Rectal smooth muscle tissue (tissue), 1 donor: ENCODE results near the gene OTOF.

Experiments used
- H3K27ac ChIP-seq: one replicate; pipeline ENCODE4 v1.7.0; 2013; ENCODE audit warnings: low read depth, low read length, inconsistent platforms
- H3K27me3 ChIP-seq: one replicate; pipeline ENCODE4 v1.7.0; 2013; ENCODE audit warnings: low read length; ENCODE audit not compliant: control insufficient read depth, insufficient read depth
- H3K36me3 ChIP-seq: one replicate; pipeline ENCODE4 v1.7.0; 2013; ENCODE audit warnings: low read length; ENCODE audit not compliant: control insufficient read depth, insufficient read depth
- H3K4me1 ChIP-seq: one replicate; pipeline ENCODE4 v1.7.0; 2013; ENCODE audit warnings: low read length; ENCODE audit not compliant: control insufficient read depth, insufficient read depth
- H3K4me3 ChIP-seq: one replicate; pipeline ENCODE4 v1.7.0; 2013; ENCODE audit warnings: low read length
- H3K9ac ChIP-seq: one replicate; pipeline ENCODE4 v1.7.0; 2013; ENCODE audit warnings: low read length

Gene OTOF

GRCh38 chr2:26514045-26514444 is 36.1 kb upstream of the OTOF start:
- Histone ChIP-seq H3K36me3 (no peaks in the 10 kb centered on the region), H3K27me3 (no peaks in the 10 kb centered on the region), H3K4me1 (no peaks in the 10 kb centered on the region), H3K4me3 (no peak overlapping the region), H3K9ac (no peak overlapping the region), H3K27ac (no peak overlapping the region)

- H3K27ac ChIP-seq: no peak overlapping the region
- no peaks in the 10 kb centered on the region for H3K4me1 ChIP-seq
- no peak overlapping the region for H3K4me3 ChIP-seq
- no peak overlapping the region for H3K9ac ChIP-seq
- no peaks in the 10 kb centered on the region for H3K27me3 ChIP-seq
- H3K36me3 ChIP-seq: no peaks in the 10 kb centered on the region
Observed at GRCh38 chr2:26513261-26513660, 35.3 kb upstream of the OTOF start.

- no peaks in the 10 kb centered on the region for H3K27me3 ChIP-seq
Observed at GRCh38 chr2:26511466-26511865, 33.5 kb upstream of the OTOF start.

GRCh38 chr2:26510344-26510973 is 32.5 kb upstream of the OTOF start:
- Histone ChIP-seq H3K4me1 (no peaks in the 10 kb centered on the region), H3K27me3 (no peaks in the 10 kb centered on the region), H3K4me3 (no peak overlapping the region), H3K27ac (no peak overlapping the region), H3K36me3 (no peaks in the 10 kb centered on the region), H3K9ac (no peak overlapping the region)

More at GRCh38 chr2:26511466-26511865, 33.5 kb upstream of the OTOF start:
- Histone ChIP-seq H3K9ac (no peak overlapping the region), H3K36me3 (no peaks in the 10 kb centered on the region), H3K27ac (no peak overlapping the region), H3K4me1 (no peaks in the 10 kb centered on the region), H3K4me3 (no peak overlapping the region)

- Histone ChIP-seq H3K27me3 (no peaks in the 10 kb centered on the region), H3K9ac (no peak overlapping the region), H3K36me3 (no peaks in the 10 kb centered on the region), H3K27ac (no peak overlapping the region), H3K4me3 (no peak overlapping the region), H3K4me1 (no peaks in the 10 kb centered on the region)
Observed at GRCh38 chr2:26509141-26509540, 31.2 kb upstream of the OTOF start.

- H3K9ac ChIP-seq: no peak overlapping the region
- no peak overlapping the region for H3K4me3 ChIP-seq
- no peaks in the 10 kb centered on the region for H3K4me1 ChIP-seq
- no peak overlapping the region for H3K27ac ChIP-seq
- no peaks in the 10 kb centered on the region for H3K36me3 ChIP-seq
- H3K27me3 ChIP-seq: peaks cover under 1% of the 10 kb centered on the region
Observed at GRCh38 chr2:26507932-26508331, 30.0 kb upstream of the OTOF start.

- Histone ChIP-seq H3K4me3 (no peak overlapping the region), H3K27me3 (peaks cover 3% of the 10 kb centered on the region), H3K27ac (no peak overlapping the region), H3K36me3 (no peaks in the 10 kb centered on the region), H3K4me1 (no peaks in the 10 kb centered on the region), H3K9ac (no peak overlapping the region)
Observed at GRCh38 chr2:26507088-26507487, 29.2 kb upstream of the OTOF start.

GRCh38 chr2:26506279-26506678 is 28.4 kb upstream of the OTOF start:
- no peak overlapping the region for H3K27ac ChIP-seq
- no peaks in the 10 kb centered on the region for H3K4me1 ChIP-seq
- no peak overlapping the region for H3K9ac ChIP-seq
- H3K36me3 ChIP-seq: no peaks in the 10 kb centered on the region
- peaks cover 3% of the 10 kb centered on the region for H3K27me3 ChIP-seq
- no peak overlapping the region for H3K4me3 ChIP-seq

- no peak overlapping the region for H3K9ac ChIP-seq
- H3K27me3 ChIP-seq: peaks cover 3% of the 10 kb centered on the region
- peak overlapping the region; percentile 57 for H3K4me3 ChIP-seq
- no peaks in the 10 kb centered on the region for H3K4me1 ChIP-seq
- H3K27ac ChIP-seq: no peak overlapping the region
- no peaks in the 10 kb centered on the region for H3K36me3 ChIP-seq
Observed at GRCh38 chr2:26504002-26504401, 26.1 kb upstream of the OTOF start.

GRCh38 chr2:26503231-26503880 is 25.4 kb upstream of the OTOF start:
- H3K4me3 ChIP-seq: peak overlapping the region; percentile 57
- H3K36me3 ChIP-seq: no peaks in the 10 kb centered on the region
- no peaks in the 10 kb centered on the region for H3K4me1 ChIP-seq
- H3K27me3 ChIP-seq: peaks cover 3% of the 10 kb centered on the region
- no peak overlapping the region for H3K9ac ChIP-seq
- no peak overlapping the region for H3K27ac ChIP-seq

- Histone ChIP-seq H3K9ac (no peak overlapping the region), H3K4me3 (no peak overlapping the region), H3K27me3 (peaks cover 3% of the 10 kb centered on the region), H3K4me1 (no peaks in the 10 kb centered on the region), H3K36me3 (no peaks in the 10 kb centered on the region), H3K27ac (no peak overlapping the region)
Observed at GRCh38 chr2:26500406-26500805, 22.5 kb upstream of the OTOF start.

- Histone ChIP-seq H3K27ac (no peak overlapping the region), H3K36me3 (no peaks in the 10 kb centered on the region), H3K9ac (no peak overlapping the region), H3K4me1 (no peaks in the 10 kb centered on the region), H3K27me3 (no peaks in the 10 kb centered on the region), H3K4me3 (no peak overlapping the region)
Observed at GRCh38 chr2:26495705-26496297, 17.9 kb upstream of the OTOF start.

- no peaks in the 10 kb centered on the region for H3K4me1 ChIP-seq
- no peak overlapping the region for H3K27ac ChIP-seq
- H3K27me3 ChIP-seq: no peaks in the 10 kb centered on the region
Observed at GRCh38 chr2:26494891-26495290, 17.0 kb upstream of the OTOF start.

More at GRCh38 chr2:26494891-26495290, 17.0 kb upstream of the OTOF start:
- no peaks in the 10 kb centered on the region for H3K36me3 ChIP-seq
- no peak overlapping the region for H3K4me3 ChIP-seq
- no peak overlapping the region for H3K9ac ChIP-seq
